Thyroid gland (tissue), 4 donors: ENCODE measurements around the gene RASSF8. TPM values are rescaled to one million over a fixed set of nuclear protein-coding genes. Genes with fewer than 3 reads are reported as not detected.

Experiments
- DNase-seq, 2 donors: peaks; one replicate each; pipeline ENCODE4 v3.0.0-alpha.2; 2019
- H3K27ac ChIP-seq, 3 donors: fragments of 200-600 bp; sonication (generic); 1 replicate in 2 of 3; 2 replicates in 1 of 3; pipeline ENCODE4 v1.5.1; 2016 to 2019; ENCODE audit warnings: mild to moderate bottlenecking in 1 of 3, moderate library complexity in 1 of 3
- H3K27me3 ChIP-seq: fragments of 200-600 bp; sonication (generic); one replicate; pipeline ENCODE4 v1.5.1; 2019
- H3K36me3 ChIP-seq, 2 donors: fragments of 200-600 bp; sonication (generic); one replicate each; pipeline ENCODE4 v1.5.1; 2016 to 2019
- H3K4me1 ChIP-seq, 2 donors: fragments of 200-600 bp; sonication (generic); one replicate each; pipeline ENCODE4 v1.5.1; 2017 to 2019
- H3K4me3 ChIP-seq, 3 donors: fragments of 200-600 bp; sonication (generic); replicated peaks in 1 of 3; 1 replicate in 2 of 3; 2 replicates in 1 of 3; pipeline ENCODE4 v1.5.1; 2016; ENCODE audit warnings: mild to moderate bottlenecking in 1 of 3
- H3K9me3 ChIP-seq: fragments of 200-600 bp; sonication (generic); one replicate; pipeline ENCODE4 v1.5.1; 2017
- CTCF ChIP-seq, 6 experiments: fragments of 200-600 bp in 3 of 6; fragments of 450-650 bp in 3 of 6; sonication (generic) in 3 of 6; IDR thresholded peaks; one replicate each; pipeline ENCODE4 v1.5.1; 2016 to 2019; ENCODE audit warnings: antibody characterized with exemption in 6 of 6, mild to moderate bottlenecking in 2 of 6, inconsistent platforms in 1 of 6, moderate library complexity in 1 of 6
- POLR2A ChIP-seq, 2 donors: fragments of 450-650 bp; IDR thresholded peaks; one replicate each; pipeline ENCODE4 v1.6.1; 2017; ENCODE audit warnings: antibody characterized with exemption in 2 of 2, mild to moderate bottlenecking in 2 of 2, moderate library complexity in 1 of 2
- WGBS, 2 donors: methylation state at CpG; one replicate each; pipeline ENCODE4 v1.1.5; 2017; 5-methylcytosine and 5-hydroxymethylcytosine counted together
- intact Hi-C: fragments of 100-400 bp; cut with DNase I; formaldehyde crosslinking; loops from one replicate; pipeline ENCODE4 v1.15.1; 2023
- total RNA-seq, 4 donors: library from RNA; depleted of rRNA; stranded (reverse); fragments of >200 nt; gene quantifications; one replicate each; pipeline ENCODE4 v1.2.3, GENCODE V29; 2016

The RASSF8 gene
- total RNA-seq, 4 donors from 2014 or later, result 20.1 to 69.1 (median 33.5) TPM

- peak in 1 of 2 donors; percentile 24 for TF ChIP-seq POLR2A (IDR thresholded peaks at IDR 0.05)
- peak in 5 of 6 experiments; percentile 5 to 36 (median 18) for TF ChIP-seq CTCF (IDR thresholded peaks at IDR 0.05)
- peaks cover 23 to 38% of the 10 kb centered on the region in 2 donors for H3K4me1 ChIP-seq
- H3K36me3 ChIP-seq, result no peaks in the 10 kb centered on the region
- peak overlapping the region; percentile 94 to 100 (median 99) for H3K27ac ChIP-seq
- H3K9me3 ChIP-seq, result no peaks in the 10 kb centered on the region
- no peaks in the 10 kb centered on the region for H3K27me3 ChIP-seq
- 1 to 2% methylated on average over 27 to 29 of the region's 69 CpGs for WGBS, 2 donors
- intact Hi-C loops, result no loop called here
- peak; percentile 75 to 80 for DNase-seq
- peak overlapping the region; percentile 13 to 59 (median 15) for H3K4me3 ChIP-seq
Observed at GRCh38 chr12:26122681-26123481, 164.4 kb downstream of the RASSF8 start.

GRCh38 chr12:26123482-26123980, 165.0 kb downstream of the RASSF8 start:
- Histone ChIP-seq H3K9me3 (no peaks in the 10 kb centered on the region), H3K4me3 (peak overlapping the region; percentile 13 to 59 (median 15)), H3K36me3 (no peaks in the 10 kb centered on the region), H3K4me1 (peaks cover 16 to 33% of the 10 kb centered on the region in 2 donors), H3K27me3 (no peaks in the 10 kb centered on the region), H3K27ac (peak overlapping the region; percentile 94 to 100 (median 99))
- intact Hi-C loops, result no loop called here
- 8 to 12% methylated on average over 8 of the region's 8 CpGs for WGBS, 2 donors
- TF ChIP-seq POLR2A (IDR thresholded peaks at IDR 0.05), result peak in 1 of 2 donors; percentile 75
- peak in 1 of 6 experiments; percentile 7 for TF ChIP-seq CTCF (IDR thresholded peaks at IDR 0.05)
- no peak for DNase-seq

GRCh38 chr12:26124446-26125399, 166.2 kb downstream of the RASSF8 start, which contains the start of gene BHLHE41:
BHLHE41 (minus strand) TSS chr12:26125037; CDS start chr12:26124779, 258 bp downstream.
- WGBS, 2 donors, result 1 to 2% methylated on average over 24 to 37 of the region's 54 CpGs
- intact Hi-C loops, result no loop called here
- no peaks in the 10 kb centered on the region for H3K9me3 ChIP-seq
- H3K27ac ChIP-seq, result peak within 1 kb of the TSS; percentile 94 to 100 (median 99)
- H3K4me3 ChIP-seq, result peak within 1 kb of the TSS; percentile 53 to 68 (median 59)
- peak; percentile 93 to 94 for DNase-seq
- H3K36me3 ChIP-seq, result no peaks in the 10 kb centered on the region
- peaks cover 7 to 23% of the 10 kb centered on the region in 2 donors for H3K4me1 ChIP-seq
- TF ChIP-seq CTCF (IDR thresholded peaks at IDR 0.05) (no peak), POLR2A (IDR thresholded peaks at IDR 0.05) (peak; percentile 86 to 93)
- no peaks in the 10 kb centered on the region for H3K27me3 ChIP-seq

- WGBS, 2 donors, result 0 to 2% methylated on average over 23 to 42 of the region's 66 CpGs
- peaks cover 4 to 14% of the 10 kb centered on the region in 2 donors for H3K4me1 ChIP-seq
- intact Hi-C loops, result no loop called here
Observed at GRCh38 chr12:26125400-26126339, 167.2 kb downstream of the RASSF8 start.

More at GRCh38 chr12:26125400-26126339, 167.2 kb downstream of the RASSF8 start:
- no peaks in the 10 kb centered on the region for H3K36me3 ChIP-seq
- peak overlapping the region; percentile 53 to 68 (median 59) for H3K4me3 ChIP-seq
- H3K27me3 ChIP-seq, result no peaks in the 10 kb centered on the region
- peak; percentile 93 for DNase-seq
- H3K27ac ChIP-seq, result peak overlapping the region; percentile 94 to 100 (median 99)
- peak in 1 of 2 donors; percentile 60 for TF ChIP-seq POLR2A (IDR thresholded peaks at IDR 0.05)
- no peak for TF ChIP-seq CTCF (IDR thresholded peaks at IDR 0.05)
- no peaks in the 10 kb centered on the region for H3K9me3 ChIP-seq
